ENCODE measurements around the gene SRSF9. TPM values are rescaled to one million over a fixed set of nuclear protein-coding genes. Genes with fewer than 3 reads are reported as not detected.

Gene SRSF9
- polyA plus RNA-seq, 3 donors: 127 to 218 (median 200) TPM

- H3K9ac ChIP-seq (ENCODE audit: insufficient read depth, low read length, poor library complexity, severe bottlenecking): no peak overlapping the region
- no peaks in the 10 kb centered on the region for H3K27me3 ChIP-seq (ENCODE audit: control insufficient read depth in 2 of 2, insufficient read depth in 2 of 2, low read length in 2 of 2)
- DNase-seq: no peak
- H3K4me1 Mint-ChIP-seq: peaks cover 28% of the 10 kb centered on the region
- no peaks in the 10 kb centered on the region for H3K27me3 Mint-ChIP-seq (ENCODE audit: low read depth in 3 of 3)
- H3K36me3 ChIP-seq (replicated peaks in 1 of 2; ENCODE audit: control insufficient read depth in 1 of 2, insufficient read depth in 2 of 2, low read length in 2 of 2): peaks cover 43 to 53% of the 10 kb centered on the region in 2 donors
- intact Hi-C loops (cut with micrococcal nuclease): no loop called here
- no peaks in the 10 kb centered on the region for H3K9me3 ChIP-seq (replicated peaks in 1 of 2; ENCODE audit: control insufficient read depth in 1 of 2, insufficient read depth in 1 of 2, low read length in 2 of 2)
- H4K20me1 ChIP-seq (ENCODE audit: insufficient read depth, low read length): peaks cover 66% of the 10 kb centered on the region
- peaks cover 76% of the 10 kb centered on the region for H3K79me2 ChIP-seq (ENCODE audit: insufficient read depth, low read length)
- no peak overlapping the region for H3K4me2 ChIP-seq (replicated peaks; ENCODE audit: extremely low read depth, low read length, poor library complexity, severe bottlenecking)
- no peak overlapping the region for H3K27ac ChIP-seq (ENCODE audit: low read depth in 1 of 2, low read length in 2 of 2)
- peaks cover 38 to 50% of the 10 kb centered on the region in 2 donors for H3K36me3 Mint-ChIP-seq
- TF ChIP-seq CTCF (IDR thresholded peaks at IDR 0.05): no peak
- H3K4me1 ChIP-seq (ENCODE audit: control insufficient read depth in 1 of 2, insufficient read depth in 2 of 2, low read length in 2 of 2): peaks cover 14 to 26% of the 10 kb centered on the region in 2 donors
- H3K4me3 Mint-ChIP-seq: no peak overlapping the region
- H3K9me3 Mint-ChIP-seq: peaks cover 0 to 2% (median 0%) of the 10 kb centered on the region in 7 donors
- H3K4me3 ChIP-seq (replicated peaks in 1 of 3; ENCODE audit: low read depth in 2 of 3, low read length in 3 of 3): no peak overlapping the region
- WGBS (ENCODE audit: insufficient coverage): 100% methylated on average over 5 of the region's 6 CpGs
- H2AFZ ChIP-seq (ENCODE audit: insufficient read depth, low read depth, low read length, poor library complexity, severe bottlenecking): no peak overlapping the region
- H3K27ac Mint-ChIP-seq: peak overlapping the region in 2 of 7 donors; percentile 30 to 73
Observed at GRCh38 chr12:120467439-120467838, 2.1 kb downstream of the SRSF9 start.

- peak overlapping the region in 1 of 7 donors; percentile 45 for H3K27ac Mint-ChIP-seq
- peaks cover 50 to 60% of the 10 kb centered on the region in 2 donors for H3K36me3 ChIP-seq (replicated peaks in 1 of 2; ENCODE audit: control insufficient read depth in 1 of 2, insufficient read depth in 2 of 2, low read length in 2 of 2)
- no peaks in the 10 kb centered on the region for H3K27me3 Mint-ChIP-seq (ENCODE audit: low read depth in 3 of 3)
- H3K27me3 ChIP-seq (ENCODE audit: control insufficient read depth in 2 of 2, insufficient read depth in 2 of 2, low read length in 2 of 2): no peaks in the 10 kb centered on the region
- peaks cover 83% of the 10 kb centered on the region for H3K79me2 ChIP-seq (ENCODE audit: insufficient read depth, low read length)
- intact Hi-C loops (cut with micrococcal nuclease): no loop called here
- H3K4me3 ChIP-seq (replicated peaks in 1 of 3; ENCODE audit: low read depth in 2 of 3, low read length in 3 of 3): no peak overlapping the region
- H3K9me3 ChIP-seq (replicated peaks in 1 of 2; ENCODE audit: control insufficient read depth in 1 of 2, insufficient read depth in 1 of 2, low read length in 2 of 2): no peaks in the 10 kb centered on the region
- peaks cover 14 to 26% of the 10 kb centered on the region in 2 donors for H3K4me1 ChIP-seq (ENCODE audit: control insufficient read depth in 1 of 2, insufficient read depth in 2 of 2, low read length in 2 of 2)
- WGBS (ENCODE audit: insufficient coverage): 76% methylated on average over 5 of the region's 8 CpGs
- no peak overlapping the region for H3K9ac ChIP-seq (ENCODE audit: insufficient read depth, low read length, poor library complexity, severe bottlenecking)
- peak; percentile 64 for TF ChIP-seq CTCF (IDR thresholded peaks at IDR 0.05)
- H3K4me2 ChIP-seq (replicated peaks; ENCODE audit: extremely low read depth, low read length, poor library complexity, severe bottlenecking): no peak overlapping the region
- H3K36me3 Mint-ChIP-seq: peaks cover 45 to 57% of the 10 kb centered on the region in 2 donors
- peaks cover 28% of the 10 kb centered on the region for H3K4me1 Mint-ChIP-seq
- peaks cover 0 to 2% (median 0%) of the 10 kb centered on the region in 7 donors for H3K9me3 Mint-ChIP-seq
- H3K4me3 Mint-ChIP-seq: no peak overlapping the region
- no peak overlapping the region for H2AFZ ChIP-seq (ENCODE audit: insufficient read depth, low read depth, low read length, poor library complexity, severe bottlenecking)
- peaks cover 72% of the 10 kb centered on the region for H4K20me1 ChIP-seq (ENCODE audit: insufficient read depth, low read length)
- peak overlapping the region in 1 of 2 donors; percentile 42 for H3K27ac ChIP-seq (ENCODE audit: low read depth in 1 of 2, low read length in 2 of 2)
- peak in 2 of 3 donors; percentile 21 to 34 for DNase-seq
Observed at GRCh38 chr12:120466560-120467315, 2.8 kb downstream of the SRSF9 start.

All from CD14-positive monocyte (primary cell).